SH-SY5Y (cell line): Measurements from ENCODE around the gene WDR37.

ENCODE experiments used
- GATA2 ChIP-seq: IDR thresholded peaks from 2 replicates; pipeline ENCODE4 v1.6.1; 2011; ENCODE audit warnings: mild to moderate bottlenecking, low read depth, low read length
- GATA3 ChIP-seq: IDR thresholded peaks from 2 replicates; pipeline ENCODE4 v1.6.1; 2011; ENCODE audit warnings: low read depth, mild to moderate bottlenecking, low read length, moderate library complexity

DNA sequence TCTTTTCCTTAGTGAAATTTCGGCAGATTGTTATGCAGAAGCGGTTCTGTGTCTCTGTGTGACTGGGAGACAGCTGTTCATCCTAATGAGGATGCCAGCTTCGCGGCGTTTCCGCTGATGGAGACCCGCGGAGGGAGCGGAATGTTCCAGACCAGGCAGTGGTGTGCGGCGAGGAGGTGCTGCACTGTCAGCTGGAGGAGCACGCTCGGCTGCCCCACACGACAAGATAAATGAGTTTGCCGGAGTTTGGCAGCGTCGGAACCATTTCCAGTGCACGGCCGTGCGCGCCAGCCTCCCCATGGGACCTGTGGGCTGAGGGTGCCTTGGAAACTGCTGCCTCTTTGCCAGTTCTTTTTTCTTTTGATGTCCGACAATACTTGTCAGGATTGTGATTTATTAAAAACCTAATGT is 64.6 kb downstream of the WDR37 start:
- TF ChIP-seq GATA2 (no peak), GATA3 (no peak)
